ENCODE measurements around the gene AAMDC.
"Not testable (repeated sequence)": the region's sequence is repeated elsewhere in the genome, so short reads cannot be mapped to it uniquely, and the experiment has no call there.

AAMDC gene

DNA sequence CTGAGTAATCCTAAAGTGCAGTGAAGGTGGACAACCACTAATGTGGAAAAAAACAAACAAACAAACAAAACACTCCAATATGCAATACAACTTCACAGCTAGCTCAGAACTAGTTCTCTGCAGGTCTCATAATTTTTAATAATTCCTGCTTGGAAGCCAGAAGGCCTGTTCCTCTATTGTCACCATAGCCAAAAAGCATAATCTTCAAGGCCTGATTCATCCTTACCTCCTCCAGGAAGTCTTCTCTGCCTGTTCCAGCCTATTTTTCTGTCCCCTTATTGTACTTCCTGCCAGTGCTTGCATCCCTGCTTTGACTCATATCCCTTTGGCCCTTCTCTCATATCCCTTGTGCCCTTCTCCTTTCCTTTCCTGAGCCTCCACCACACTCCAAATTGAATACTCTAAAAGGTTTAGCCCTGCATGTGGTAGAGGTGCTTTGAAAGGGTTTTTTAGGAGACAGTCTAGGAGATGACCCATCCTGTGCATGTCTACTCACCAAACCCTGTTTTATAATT is 69.2 kb downstream of the AAMDC start:
- DNase-seq = not testable (repeated sequence)

DNA sequence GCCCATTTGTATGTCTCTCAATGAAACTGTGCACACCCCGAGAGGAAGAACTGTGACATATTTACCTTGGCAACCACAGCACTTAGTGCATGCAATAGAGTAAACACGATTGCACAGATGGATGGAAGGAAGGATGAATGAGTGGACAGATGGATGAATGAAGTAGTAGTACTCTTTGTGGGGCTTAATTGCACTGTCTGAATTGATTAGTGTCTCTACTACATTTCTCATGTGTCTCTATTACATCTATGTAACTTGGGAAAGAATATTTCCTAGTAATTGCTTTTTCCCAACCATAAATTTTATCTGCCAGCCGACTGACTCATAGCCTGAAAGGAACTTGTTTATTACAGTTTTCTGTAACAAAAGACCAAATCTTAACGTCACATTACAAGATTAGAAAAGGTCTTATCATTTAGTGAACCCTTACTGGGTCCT is 69.7 kb downstream of the AAMDC start:
- DNase-seq = not testable (repeated sequence)

DNA sequence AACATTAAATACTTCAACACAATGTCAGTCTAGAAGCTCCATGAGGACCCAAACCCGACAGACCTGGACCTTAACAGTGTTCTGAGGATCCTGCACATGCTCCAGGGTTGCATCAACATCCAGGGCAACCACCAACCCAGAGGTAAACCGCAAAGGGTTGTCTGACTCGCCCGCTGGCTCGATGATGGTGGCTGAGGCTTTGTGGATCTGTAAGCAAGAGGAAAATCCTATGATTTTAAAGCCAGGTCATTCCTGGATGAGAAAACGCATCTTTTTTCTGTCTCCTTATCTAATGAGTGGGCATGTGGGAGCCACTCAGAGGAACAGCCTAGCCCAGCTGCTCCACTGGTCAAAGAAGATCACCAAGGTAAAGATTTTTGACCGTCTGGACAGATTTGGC is 70.3 kb downstream of the AAMDC start:
- DNase-seq = not testable (repeated sequence)

DNA sequence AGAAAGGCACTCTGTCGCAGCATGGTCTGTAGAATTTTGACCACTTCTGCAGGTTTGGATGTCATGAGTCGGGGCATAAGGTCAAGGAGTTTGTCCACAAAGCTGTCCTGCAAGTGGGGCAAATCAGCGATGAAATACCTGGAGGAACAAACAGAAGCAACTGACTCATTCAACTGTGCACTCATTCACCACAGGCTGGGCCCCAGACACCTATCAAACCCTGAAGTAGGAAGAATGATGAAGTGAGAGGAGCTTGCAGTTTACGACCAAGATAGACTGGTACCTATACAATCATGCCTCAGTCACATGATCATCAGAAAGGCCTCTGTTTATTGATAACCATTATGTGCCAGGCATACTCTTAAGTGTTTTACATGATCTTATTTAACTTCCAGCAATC is 70.8 kb downstream of the AAMDC start:
- not testable (repeated sequence) for DNase-seq

DNA sequence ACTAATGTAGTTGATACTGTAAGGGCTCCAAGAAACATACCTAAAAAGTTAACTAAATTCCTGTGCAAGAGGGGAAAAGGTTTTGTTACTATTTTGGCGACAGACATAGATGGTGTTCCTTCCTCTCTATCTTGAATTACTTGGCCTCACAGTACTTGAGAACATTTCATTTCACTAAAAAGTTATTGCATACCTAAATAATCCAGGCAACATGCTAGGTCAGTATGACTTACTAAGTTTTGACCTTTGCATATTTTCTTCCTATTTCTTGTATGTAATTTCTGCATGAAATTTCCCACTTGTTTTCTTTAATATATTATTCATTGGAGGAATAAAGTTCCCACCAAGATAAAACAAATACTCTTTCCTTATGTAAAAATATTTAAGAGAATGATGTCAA is 74.0 kb downstream of the AAMDC start:
- not testable (repeated sequence) for DNase-seq

DNA sequence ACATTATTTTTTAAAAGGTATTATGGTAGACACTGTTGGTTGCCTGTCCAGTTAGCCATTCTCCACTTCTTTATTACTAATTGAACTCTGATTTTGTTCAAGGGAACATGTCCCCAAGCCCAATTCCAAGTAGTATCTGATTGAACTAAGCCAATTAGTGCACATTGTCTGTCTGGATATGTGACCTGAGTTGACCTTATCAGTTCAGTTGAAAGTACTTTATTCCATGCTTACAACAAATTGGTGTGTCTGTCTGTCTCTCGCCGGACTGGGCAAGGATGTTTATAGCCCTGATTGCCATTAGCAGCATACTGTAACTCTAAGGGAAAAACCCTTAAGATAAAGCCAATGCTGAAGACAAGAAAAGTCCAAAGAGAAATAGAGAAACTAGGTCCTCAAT is 87.9 kb downstream of the AAMDC start:
- DNase-seq = no peak

DNA sequence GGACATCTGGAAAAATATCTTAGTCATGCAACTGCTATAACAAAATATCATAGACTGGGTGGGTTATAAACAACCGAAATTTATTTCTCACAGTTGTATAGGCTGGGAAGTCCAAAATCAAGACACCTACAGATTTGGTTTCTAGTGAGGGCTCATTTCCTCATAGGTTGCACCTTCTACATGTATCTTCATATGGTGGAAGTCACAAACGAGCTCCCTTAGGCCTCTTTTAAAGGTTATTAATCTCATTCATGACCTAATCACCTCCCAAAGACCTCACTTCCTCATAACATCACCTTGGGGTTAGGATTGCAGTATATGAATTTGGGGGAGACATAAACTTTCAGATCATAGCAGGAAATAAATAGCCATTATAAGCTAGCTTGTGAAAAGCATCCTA is 88.3 kb downstream of the AAMDC start:
- no peak for DNase-seq

DNA sequence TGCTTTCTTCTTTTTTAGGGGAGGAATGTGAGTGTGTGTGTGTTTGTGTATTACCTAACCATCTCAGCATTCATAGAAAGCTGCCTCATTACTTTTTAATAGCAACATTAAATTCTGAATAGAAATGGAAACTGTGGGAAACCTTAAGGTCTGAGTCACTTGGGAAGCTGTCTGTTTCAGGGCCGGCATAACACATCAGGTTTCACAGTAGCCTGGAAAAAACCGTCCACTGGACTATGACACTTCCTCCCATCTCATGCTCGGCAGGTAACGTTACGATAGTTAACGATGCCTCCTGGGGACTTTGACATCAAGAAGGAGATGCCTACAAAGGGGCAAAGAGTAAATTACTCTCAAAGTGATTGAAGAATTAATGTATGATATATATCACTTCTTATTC is 89.9 kb downstream of the AAMDC start:
- not testable (repeated sequence) for DNase-seq

DNA sequence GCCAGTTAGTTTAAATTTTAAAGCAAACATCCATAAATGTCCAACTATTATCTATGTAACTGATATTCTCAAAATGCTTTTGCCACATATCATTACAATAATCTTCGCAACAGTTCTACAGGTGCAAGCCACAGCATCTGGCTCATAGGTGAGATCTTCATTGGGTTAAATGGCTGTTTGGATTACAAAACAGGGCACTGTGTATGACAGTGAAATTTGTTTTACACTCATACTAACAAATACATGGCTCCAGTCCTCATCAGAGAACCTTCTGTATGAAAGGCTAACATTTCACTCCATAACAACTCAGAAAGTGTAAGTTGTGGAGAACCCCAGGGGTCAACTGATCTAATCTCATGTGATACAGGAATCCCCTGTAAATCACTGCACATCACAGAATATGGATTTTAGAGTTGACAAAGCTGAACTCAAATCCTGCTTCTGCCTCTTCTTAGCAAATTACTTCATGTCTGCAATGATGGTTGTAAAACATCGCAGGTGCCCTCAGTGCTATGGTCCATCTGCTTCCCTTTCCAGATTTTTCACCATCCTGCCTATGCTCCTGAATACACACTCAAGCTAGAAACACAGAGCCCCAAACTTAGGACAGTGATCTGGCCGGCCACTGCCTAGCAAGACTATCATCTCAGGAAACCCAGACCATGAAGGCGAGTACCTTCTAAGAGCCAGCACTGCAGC is 92.8 kb downstream of the AAMDC start:
- not testable (repeated sequence) for DNase-seq

DNA sequence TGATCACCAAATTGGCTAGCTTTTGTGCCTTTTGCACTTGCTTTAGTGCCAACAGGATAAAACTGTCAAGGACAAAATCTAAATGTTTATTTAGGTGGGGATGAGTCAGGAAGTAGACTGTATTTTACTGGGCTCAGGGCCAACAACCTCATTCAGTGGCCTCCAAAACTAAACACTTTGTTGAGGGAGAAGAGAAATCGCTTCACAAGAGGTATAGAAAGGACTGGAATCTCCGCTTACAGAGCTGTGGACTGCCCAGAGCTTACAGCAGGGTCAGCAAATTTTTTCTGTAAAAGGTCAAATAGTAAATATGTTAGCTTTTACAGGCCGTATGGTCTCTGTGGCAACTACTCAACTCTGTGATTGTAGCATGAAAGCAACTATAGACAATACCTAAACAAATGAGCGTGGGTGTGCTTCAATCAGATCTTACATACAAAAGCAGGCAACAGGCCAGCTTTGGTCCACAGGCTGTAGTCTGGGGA is 93.4 kb downstream of the AAMDC start:
- DNase-seq = not testable (repeated sequence)

DNA sequence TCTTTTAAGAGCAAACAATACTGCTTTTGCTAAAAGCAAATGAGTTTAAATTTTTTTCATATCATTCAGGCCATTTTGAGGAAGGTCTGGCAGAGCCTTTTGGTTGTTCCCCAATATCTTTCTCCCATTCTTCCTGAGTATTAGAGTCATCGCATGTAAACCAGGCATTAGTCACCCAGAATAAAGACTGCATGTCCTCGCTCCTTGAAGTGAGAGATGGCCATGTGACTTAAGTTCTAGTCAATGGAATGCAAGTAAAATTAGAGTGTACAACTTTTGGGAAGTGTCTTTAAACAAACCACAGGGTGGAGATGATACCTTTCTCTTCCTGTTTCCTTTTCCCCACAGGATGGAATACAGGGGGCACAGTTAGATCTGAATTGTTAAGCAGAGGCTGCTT is 96.8 kb downstream of the AAMDC start:
- not testable (repeated sequence) for DNase-seq

All from stimulated activated CD4-positive, alpha-beta T cell treated with anti-CD3 and anti-CD28 coated beads, Interleukin-4, amount 100 ng/mL, for 4 hours (primary cell).